Central memory CD4-positive, alpha-beta T cell (primary cell): ENCODE data around the gene MATK.
A peak's percentile ranks its signal among the peaks of the same experiment; 100 is the strongest.

ENCODE experiments used
- DNase-seq: peaks from one replicate; pipeline ENCODE4 v3.0.0; 2022

The MATK gene

GRCh38 chr19:3788996-3789778 is 3.0 kb upstream of the MATK start:
- DNase-seq, result no peak

DNA sequence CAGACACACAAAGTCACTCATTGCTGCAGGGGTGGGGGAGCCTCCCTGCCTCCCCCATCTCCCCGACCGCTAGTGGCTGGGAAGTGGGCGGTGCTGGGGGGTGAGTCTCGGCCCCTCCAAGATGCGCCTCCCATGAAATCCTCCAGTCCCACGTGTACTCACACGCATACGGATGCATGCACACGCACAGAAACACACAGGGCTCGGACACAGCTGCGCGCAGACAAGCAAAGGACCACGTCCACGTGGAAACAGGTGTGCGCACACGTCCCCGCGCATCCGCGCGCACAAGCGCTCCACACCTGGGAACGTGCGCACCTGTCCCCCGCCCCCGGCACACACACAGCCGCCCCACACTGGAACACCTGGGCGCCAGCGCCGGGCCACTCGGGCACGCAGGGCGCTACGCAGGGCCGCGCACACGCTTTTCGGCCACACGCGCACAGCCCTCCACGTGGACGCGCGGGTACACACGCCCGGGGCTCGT is 687 bp downstream of the MATK start:
- no peak for DNase-seq

GRCh38 chr19:3784607-3785450 is 1.4 kb downstream of the MATK start:
- DNase-seq, result no peak

DNA sequence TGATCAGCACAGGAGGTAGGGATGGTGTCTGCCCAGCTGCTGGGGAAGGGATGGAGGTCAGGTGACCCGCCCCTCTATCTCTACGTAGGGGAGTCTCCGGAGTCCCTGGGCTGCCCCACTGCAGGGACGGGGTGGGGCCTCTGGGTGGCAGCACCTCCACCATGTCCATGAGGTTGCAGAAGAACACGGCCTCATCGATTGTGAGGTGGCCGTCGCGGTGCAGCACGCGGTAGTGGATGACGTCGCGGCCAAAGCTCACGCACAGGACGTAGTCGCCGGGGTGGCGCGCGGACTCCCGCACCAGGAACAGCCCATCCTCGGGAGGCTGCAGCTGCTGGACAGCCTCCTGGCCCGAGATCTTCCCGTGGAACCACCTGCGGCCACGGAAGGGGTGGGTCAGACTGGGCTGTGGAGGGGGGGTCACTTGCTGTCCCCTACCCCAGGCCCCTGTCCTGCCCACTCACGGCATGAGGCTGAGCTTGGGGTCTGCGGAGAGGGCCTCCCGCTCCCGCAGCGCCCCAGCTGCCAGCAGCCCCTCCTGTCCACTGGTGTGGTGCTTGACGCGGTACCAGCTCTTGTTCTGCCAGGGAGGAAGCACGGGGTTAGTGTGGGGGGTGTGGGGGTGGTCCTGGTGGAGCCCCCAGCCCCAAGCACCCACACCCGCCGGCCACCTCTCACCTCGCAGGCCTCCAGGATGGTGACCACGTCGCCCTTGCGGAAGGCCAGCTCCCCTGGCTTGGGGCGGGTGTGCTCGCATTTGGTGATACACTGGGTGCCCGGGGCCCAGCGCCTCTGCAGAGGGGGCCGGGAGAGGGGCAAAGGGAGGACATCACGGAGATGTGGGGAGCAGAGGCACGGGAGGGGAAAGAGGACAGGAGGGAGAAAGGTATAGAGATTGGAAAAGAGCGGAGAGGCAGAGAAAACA is 2.3 kb downstream of the MATK start:
- peak; percentile 32 for DNase-seq

DNA sequence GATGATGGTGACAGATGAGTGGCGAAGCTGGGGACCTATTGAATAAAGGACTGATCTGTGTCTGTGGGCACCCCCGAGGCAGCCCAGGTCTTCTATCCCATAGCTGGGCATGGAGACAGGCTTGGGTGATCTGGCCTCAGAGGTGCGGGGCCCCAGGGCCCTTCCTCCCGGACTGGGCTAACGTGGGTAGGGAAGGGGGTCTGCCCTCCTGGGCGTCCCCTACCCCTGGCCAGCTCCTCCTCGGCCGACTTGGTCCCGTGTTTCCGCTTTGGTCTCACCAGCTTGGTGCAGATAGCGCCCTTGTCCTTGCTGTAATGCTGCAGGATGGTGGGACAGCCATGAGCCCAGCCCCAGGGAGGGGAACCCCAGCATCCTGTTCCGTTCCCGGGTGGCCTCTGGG is 3.3 kb downstream of the MATK start:
- no peak for DNase-seq

- no peak for DNase-seq
Observed at GRCh38 chr19:3782330-3782729, 3.9 kb downstream of the MATK start.

GRCh38 chr19:3781603-3782002 is 4.6 kb downstream of the MATK start:
- DNase-seq, result no peak

- no peak for DNase-seq
Observed at GRCh38 chr19:3780786-3781304, 5.3 kb downstream of the MATK start.

DNA sequence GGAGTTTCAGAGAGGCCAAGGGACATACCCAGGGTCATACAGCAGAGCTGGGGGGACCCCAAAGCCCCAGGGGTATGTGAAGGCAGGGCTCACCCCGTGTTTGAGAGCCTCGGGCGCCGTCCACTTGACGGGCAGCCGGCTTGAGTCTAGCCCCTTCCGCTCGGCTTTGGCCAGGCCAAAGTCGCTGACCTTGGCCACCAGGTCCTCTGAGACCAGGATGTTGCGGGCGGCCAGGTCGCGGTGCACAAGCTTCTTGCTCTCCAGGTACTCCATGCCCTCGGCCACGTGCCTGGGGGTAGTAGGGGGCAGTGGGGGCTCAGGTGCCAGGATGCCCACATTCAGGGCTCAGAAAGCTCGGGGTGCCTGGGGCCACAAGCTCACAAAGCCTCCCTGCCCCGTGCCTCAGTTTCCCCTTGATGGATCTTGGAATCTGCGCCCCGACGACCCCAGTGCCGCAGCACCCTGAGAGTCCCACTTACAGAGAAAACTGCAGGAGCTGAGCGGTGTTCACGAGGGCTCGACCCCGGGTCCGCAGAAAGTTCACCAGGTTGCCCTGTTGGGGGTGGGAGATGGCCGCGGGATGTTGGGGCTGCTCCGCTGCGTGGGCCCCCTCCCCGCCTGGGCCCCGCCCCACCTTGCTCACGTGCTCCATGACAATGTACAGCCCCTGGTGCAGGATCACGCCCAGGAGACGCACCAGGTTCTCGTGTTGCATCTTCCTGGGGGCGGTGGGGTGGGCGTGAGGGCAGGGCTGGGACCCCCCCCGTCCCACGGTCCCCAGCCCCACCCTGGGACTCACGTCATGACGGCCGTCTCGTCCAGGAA is 7.1 kb downstream of the MATK start:
- DNase-seq, result no peak

- DNase-seq, result no peak
Observed at GRCh38 chr19:3778104-3778867, 7.9 kb downstream of the MATK start.

DNA sequence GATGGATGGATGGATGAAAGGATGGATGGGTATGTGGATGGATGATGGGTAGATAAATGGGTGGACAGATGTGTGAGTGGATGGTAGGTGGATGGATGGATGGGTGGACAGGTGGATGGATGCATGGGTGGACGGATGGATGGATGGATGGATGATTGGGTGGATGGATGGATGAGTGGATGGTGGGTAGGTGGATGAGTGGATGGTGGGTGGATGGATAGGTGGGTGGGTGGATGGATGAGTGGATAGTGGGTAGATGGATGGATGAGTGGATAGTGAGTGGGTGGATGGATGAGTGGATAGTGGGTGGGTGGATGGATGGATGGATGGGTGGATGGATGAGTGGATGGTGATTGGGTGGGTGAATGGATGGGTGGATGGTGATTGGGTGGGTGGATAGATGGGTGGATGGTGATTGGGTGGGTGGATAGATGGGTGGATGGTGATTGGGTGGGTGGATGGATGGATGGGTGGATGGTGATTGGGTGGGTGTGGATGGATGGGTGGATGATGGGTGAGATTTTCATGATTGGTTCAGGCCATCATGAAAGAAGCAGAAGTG is 9.6 kb downstream of the MATK start:
- no peak for DNase-seq

GRCh38 chr19:3775831-3776230 is 10.3 kb downstream of the MATK start:
- DNase-seq, result no peak

GRCh38 chr19:3775374-3775711 is 10.8 kb downstream of the MATK start:
- DNase-seq, result no peak

- no peak for DNase-seq
Observed at GRCh38 chr19:3774621-3775373, 11.4 kb downstream of the MATK start.

GRCh38 chr19:3773814-3774515 is 12.2 kb downstream of the MATK start:
- no peak for DNase-seq

DNA sequence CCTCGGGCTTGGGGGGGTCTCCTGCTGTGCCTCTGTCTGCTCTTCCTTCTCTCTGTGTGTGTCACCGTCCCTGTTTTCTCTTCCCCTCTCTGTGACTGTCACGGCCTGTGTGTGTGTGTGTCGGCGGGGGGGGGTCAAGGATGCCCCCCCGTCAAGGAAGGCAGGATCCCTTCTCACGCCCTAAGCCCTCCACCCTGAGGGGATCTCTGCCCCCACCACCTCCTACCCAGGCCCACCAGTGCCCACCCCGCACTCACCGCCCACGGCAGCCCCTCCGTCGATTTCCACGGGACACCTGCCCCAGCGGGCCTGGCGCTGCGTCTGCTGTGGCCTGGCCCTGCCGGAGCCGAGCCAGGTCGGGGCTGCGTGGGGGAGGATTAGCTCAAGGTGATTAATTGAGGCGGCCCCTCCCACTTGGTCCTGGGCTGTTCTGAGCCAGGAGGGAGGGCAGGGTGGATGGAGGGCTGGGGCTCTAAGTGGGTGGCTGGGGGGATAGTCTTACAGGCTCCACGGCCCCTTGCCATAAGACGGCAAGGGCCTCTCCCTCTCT is 14.2 kb downstream of the MATK start, which contains the start of gene RAX2:
Gene RAX2 (minus strand): TSS at position 323 of the 550 bp plus-strand sequence. CDS start 486 bp downstream, outside the sequence.
- DNase-seq, result no peak

- no peak for DNase-seq
Observed at GRCh38 chr19:3771000-3771905, 14.9 kb downstream of the MATK start.
